HUES64 (cell line): ENCODE measurements around the gene CDKN1A.
"Not testable (repeated sequence)": the region's sequence is repeated elsewhere in the genome, so short reads cannot be mapped to it uniquely, and the experiment has no call there.

Experiments used
- H3K27ac ChIP-seq: 2 replicates; pipeline ENCODE4 v1.7.0; 2013; ENCODE audit warnings: low read depth, low read length, inconsistent platforms
- H3K27me3 ChIP-seq: 2 replicates; pipeline ENCODE4 v1.6.1; 2013; ENCODE audit warnings: mild to moderate bottlenecking, low read length; ENCODE audit not compliant: insufficient read depth
- H3K36me3 ChIP-seq: 2 replicates; pipeline ENCODE4 v1.6.1; 2013; ENCODE audit warnings: mild to moderate bottlenecking, low read length; ENCODE audit not compliant: insufficient read depth
- H3K4me1 ChIP-seq: 2 replicates; pipeline ENCODE4 v1.6.1; 2013; ENCODE audit warnings: mild to moderate bottlenecking, low read length, moderate library complexity; ENCODE audit not compliant: insufficient read depth
- H3K4me3 ChIP-seq: 2 replicates; pipeline ENCODE4 v1.5.1; 2013; ENCODE audit warnings: mild to moderate bottlenecking, low read length, moderate library complexity
- H3K9ac ChIP-seq: 2 replicates; pipeline ENCODE4 v1.6.1; 2013; ENCODE audit warnings: mild to moderate bottlenecking, low read depth, low read length
- H3K9me3 ChIP-seq: 2 replicates; pipeline ENCODE4 v1.6.1; 2013; ENCODE audit warnings: low read depth, low read length; ENCODE audit not compliant: insufficient read depth
- WGBS: fragments of 150-250, 120-280 bp; methylation state at CpG from one replicate; pipeline ENCODE4 v1.1.7; 2013; ENCODE audit warnings: missing lambda C conversion rate; 5-methylcytosine and 5-hydroxymethylcytosine counted together

The CDKN1A gene

GRCh38 chr6:36641543-36641942 is 37.0 kb upstream of the CDKN1A start:
- Histone ChIP-seq H3K9me3 (no peaks in the 10 kb centered on the region), H3K4me3 (no peak overlapping the region), H3K27me3 (no peaks in the 10 kb centered on the region), H3K4me1 (peaks cover 2% of the 10 kb centered on the region; the same call in 1 of the 2 replicates), H3K36me3 (no peaks in the 10 kb centered on the region), H3K9ac (no peak overlapping the region), H3K27ac (no peak overlapping the region)
- 82% methylated on average over 3 of the region's 3 CpGs for WGBS

GRCh38 chr6:36642913-36643817 is 35.3 kb upstream of the CDKN1A start:
- no peaks in the 10 kb centered on the region for H3K36me3 ChIP-seq
- peaks cover 2% of the 10 kb centered on the region; the same call in 1 of the 2 replicates for H3K4me1 ChIP-seq
- H3K9me3 ChIP-seq: no peaks in the 10 kb centered on the region
- H3K4me3 ChIP-seq: no peak overlapping the region
- 72% methylated on average over 8 of the region's 8 CpGs for WGBS
- no peaks in the 10 kb centered on the region for H3K27me3 ChIP-seq
- H3K9ac ChIP-seq: no peak overlapping the region
- H3K27ac ChIP-seq: no peak overlapping the region

DNA sequence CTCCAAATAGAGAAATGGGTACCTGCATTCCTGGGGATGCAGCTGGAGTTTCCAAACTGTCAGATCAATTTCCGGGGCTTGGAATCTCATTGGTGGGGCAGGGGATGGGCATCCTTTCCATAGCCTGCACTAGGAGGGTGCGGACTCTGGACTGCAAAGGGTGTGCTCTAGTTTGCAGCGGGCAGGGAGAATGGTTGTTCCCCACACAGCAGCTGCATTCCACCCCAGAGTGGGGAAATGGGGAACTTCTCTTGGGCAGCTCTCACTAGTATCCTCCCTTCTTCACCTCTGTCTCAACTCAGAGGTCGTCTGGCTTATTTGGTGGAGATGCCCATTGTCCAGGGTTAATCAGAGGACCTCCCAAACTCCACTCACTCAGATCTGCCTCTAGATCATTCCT is 34.5 kb upstream of the CDKN1A start:
- Histone ChIP-seq H3K36me3 (no peaks in the 10 kb centered on the region), H3K9me3 (no peaks in the 10 kb centered on the region), H3K9ac (no peak overlapping the region), H3K27me3 (no peaks in the 10 kb centered on the region), H3K4me1 (peaks cover 2% of the 10 kb centered on the region; the same call in 1 of the 2 replicates), H3K4me3 (no peak overlapping the region), H3K27ac (no peak overlapping the region)
- WGBS: 90% methylated on average over 4 of the region's 4 CpGs

- 94% methylated on average over 2 of the region's 3 CpGs for WGBS
- no peaks in the 10 kb centered on the region for H3K36me3 ChIP-seq
- no peaks in the 10 kb centered on the region for H3K9me3 ChIP-seq
- H3K9ac ChIP-seq: no peak overlapping the region
- no peaks in the 10 kb centered on the region for H3K27me3 ChIP-seq
- no peak overlapping the region for H3K4me3 ChIP-seq
- H3K4me1 ChIP-seq: peaks cover 7% of the 10 kb centered on the region
- H3K27ac ChIP-seq: no peak overlapping the region
Observed at GRCh38 chr6:36649086-36649485, 29.4 kb upstream of the CDKN1A start.

DNA sequence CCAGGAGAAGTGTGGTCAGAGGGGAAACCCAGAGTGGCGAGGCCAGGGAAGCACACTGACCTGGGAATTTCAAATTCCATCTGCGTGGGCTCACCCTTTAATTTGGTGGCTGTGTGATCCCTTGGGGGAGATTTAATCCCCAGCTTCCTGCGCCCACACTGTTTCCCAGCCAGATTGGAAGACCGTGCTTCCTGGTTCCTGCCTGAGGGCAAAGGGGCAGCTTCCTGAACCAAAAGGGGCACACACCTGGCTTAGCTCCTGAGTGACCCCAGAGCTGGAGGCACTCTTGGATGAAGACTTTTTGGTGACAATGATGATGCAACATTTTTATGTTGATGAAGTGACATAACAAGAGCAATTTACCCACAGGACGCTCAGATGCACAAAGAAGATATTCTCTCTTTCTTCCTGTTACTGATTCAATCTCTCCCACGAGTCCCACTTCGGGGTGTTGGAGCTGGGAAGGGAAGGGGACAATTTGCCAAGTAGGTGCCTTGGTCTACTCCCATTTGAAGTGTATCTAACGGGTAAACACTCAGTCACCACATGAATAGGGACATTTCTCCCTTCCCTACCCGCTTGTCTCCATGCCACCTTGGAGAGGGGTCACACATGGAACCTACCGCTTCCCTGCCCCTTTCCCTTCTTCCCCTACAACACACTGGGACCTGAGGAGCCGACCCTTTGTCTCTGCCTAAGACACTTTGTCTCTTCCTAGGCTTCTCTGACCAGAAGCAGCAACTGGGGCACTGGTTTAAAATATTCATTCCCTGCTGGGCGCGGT is 28.6 kb upstream of the CDKN1A start:
- Histone ChIP-seq H3K9me3 (no peaks in the 10 kb centered on the region), H3K36me3 (no peaks in the 10 kb centered on the region), H3K4me1 (peaks cover 7% of the 10 kb centered on the region), H3K4me3 (no peak overlapping the region), H3K27me3 (no peaks in the 10 kb centered on the region), H3K27ac (no peak overlapping the region), H3K9ac (no peak overlapping the region)
- 81% methylated on average over 11 of the region's 13 CpGs for WGBS

GRCh38 chr6:36650848-36651478 is 27.6 kb upstream of the CDKN1A start:
- Histone ChIP-seq H3K27me3 (no peaks in the 10 kb centered on the region), H3K9me3 (no peaks in the 10 kb centered on the region), H3K4me3 (no peak overlapping the region), H3K4me1 (peaks cover 10% of the 10 kb centered on the region), H3K9ac (no peak overlapping the region), H3K27ac (no peak overlapping the region), H3K36me3 (no peaks in the 10 kb centered on the region)
- 21% methylated on average over 1 of the region's 2 CpGs for WGBS

DNA sequence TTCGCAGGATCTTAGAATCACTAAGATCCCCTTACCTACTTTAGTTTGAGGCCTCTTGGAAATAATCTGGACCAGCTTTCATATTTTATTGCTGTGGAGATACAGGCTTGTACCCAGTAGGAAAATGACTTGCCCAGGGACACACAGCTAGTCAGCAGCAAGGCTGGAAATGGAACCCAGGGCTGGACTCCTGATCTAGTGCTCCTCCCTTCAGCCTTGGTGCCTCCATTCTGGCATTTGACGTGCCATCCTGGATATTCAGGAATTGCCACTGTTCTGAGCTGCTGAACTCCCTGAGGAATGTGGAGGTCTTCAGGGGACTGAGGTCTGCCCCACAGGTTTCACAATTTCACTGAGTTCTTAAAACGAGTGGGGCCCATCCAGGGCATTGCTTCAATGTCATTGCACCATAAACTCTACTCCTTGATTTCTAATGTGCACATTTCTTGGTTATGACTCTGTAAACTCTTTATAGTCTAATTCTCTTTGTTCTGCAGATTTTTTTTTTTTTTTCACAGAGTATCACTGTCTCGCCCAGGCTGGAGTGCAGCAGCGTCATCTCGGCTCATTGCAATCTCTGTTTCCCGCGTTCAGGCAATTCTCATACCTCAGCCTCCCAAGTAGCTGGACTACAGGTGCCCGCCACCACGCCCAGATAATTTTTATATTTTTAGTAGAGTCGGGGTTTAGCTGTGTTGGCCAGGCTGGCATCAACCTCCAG is 26.7 kb upstream of the CDKN1A start:
- Histone ChIP-seq H3K27me3 (no peaks in the 10 kb centered on the region), H3K4me3 (no peak overlapping the region), H3K9me3 (no peaks in the 10 kb centered on the region), H3K4me1 (peaks cover 14% of the 10 kb centered on the region), H3K27ac (no peak overlapping the region), H3K36me3 (no peaks in the 10 kb centered on the region), H3K9ac (no peak overlapping the region)
- 94% methylated on average over 11 of the region's 11 CpGs for WGBS

DNA sequence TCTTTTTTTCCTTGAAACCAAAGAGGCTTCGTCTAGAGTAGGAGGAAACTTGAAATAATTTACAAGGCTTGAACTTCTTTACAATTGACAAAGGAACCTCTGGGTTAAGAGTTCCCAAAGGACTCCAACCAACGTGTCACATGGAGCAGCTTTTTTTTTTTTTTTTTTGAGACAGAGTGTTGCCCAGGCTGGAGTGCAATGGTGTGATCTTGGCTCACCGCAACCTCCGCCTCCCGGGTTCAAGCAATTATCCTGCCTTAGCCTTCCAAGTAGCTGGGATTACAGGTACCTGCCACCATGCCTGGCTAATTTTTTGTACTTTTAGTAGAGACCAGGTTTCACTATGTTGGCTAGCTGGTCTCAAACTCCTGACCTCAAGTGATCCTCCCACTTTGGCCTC is 24.0 kb upstream of the CDKN1A start:
- 91% methylated on average over 5 of the region's 5 CpGs for WGBS
- H3K27me3 ChIP-seq: not testable (repeated sequence)

GRCh38 chr6:36655085-36655724 is 23.3 kb upstream of the CDKN1A start:
- Histone ChIP-seq H3K9ac (no peak overlapping the region), H3K4me1 (0 out of 2 replicates have a peak, but pooled peaks cover 7% of the 10 kb centered on the region), H3K36me3 (no peaks in the 10 kb centered on the region), H3K4me3 (no peak overlapping the region), H3K9me3 (no peaks in the 10 kb centered on the region), H3K27ac (no peak overlapping the region), H3K27me3 (no peaks in the 10 kb centered on the region)
- 88% methylated on average over 6 of the region's 6 CpGs for WGBS

More for the DNA sequence above, 24.0 kb upstream of the CDKN1A start:
- H3K27ac ChIP-seq, H3K36me3 ChIP-seq, H3K9me3 ChIP-seq, H3K4me3 ChIP-seq, H3K9ac ChIP-seq: not testable (repeated sequence)
- H3K4me1 ChIP-seq: peaks cover 14% of the 10 kb centered on the region

- 81% methylated on average over 5 of the region's 5 CpGs for WGBS
- H3K9ac ChIP-seq: no peak overlapping the region
Observed at GRCh38 chr6:36656441-36656840, 22.1 kb upstream of the CDKN1A start.

More at GRCh38 chr6:36656441-36656840, 22.1 kb upstream of the CDKN1A start:
- Histone ChIP-seq H3K27me3 (0 out of 2 replicates have a peak, but pooled peaks cover 5% of the 10 kb centered on the region), H3K4me3 (no peak overlapping the region), H3K4me1 (0 out of 2 replicates have a peak, but pooled peaks cover 7% of the 10 kb centered on the region), H3K27ac (no peak overlapping the region), H3K9me3 (no peaks in the 10 kb centered on the region), H3K36me3 (no peaks in the 10 kb centered on the region)
